Measurements from ENCODE around the gene CALCB.
"Not testable (repeated sequence)": the region's sequence is repeated elsewhere in the genome, so short reads cannot be mapped to it uniquely, and the experiment has no call there.

Gene CALCB

GRCh38 chr11:15073361-15074205 is at the start of gene CALCB:
Gene CALCB, plus strand, starts transcription at chr11:15073593. Its CDS starts 1,126 bp downstream, at chr11:15074719.
- DNase-seq: peak; percentile 77

DNA sequence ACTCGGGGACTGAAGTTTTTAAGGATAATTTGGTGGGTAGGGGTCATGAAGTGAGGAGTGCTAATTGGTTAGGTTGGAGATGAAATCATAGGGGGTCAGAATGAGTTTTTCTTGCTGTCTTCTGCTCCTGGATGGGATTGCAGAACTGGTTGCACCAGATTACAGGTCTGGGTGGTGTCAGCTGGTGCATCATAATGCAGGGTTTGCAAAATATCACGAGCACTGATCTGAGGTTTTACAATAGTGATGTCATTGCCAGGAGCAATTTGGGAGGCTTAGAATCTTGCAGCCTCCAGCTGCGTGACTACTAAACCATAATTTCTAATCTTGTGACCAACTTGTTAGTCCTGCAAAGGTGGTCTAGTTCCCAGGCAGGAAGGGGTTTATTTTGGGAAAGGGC is 46.4 kb upstream of the CALCB start:
- no peak for DNase-seq

GRCh38 chr11:15027956-15028355 is 45.4 kb upstream of the CALCB start:
- no peak for DNase-seq

GRCh38 chr11:15028379-15028778 is 45.0 kb upstream of the CALCB start:
- no peak for DNase-seq

- not testable (repeated sequence) for DNase-seq
These were observed 41.4 kb upstream of the CALCB start for GRCh38 chr11:15031945-15032344.

DNA sequence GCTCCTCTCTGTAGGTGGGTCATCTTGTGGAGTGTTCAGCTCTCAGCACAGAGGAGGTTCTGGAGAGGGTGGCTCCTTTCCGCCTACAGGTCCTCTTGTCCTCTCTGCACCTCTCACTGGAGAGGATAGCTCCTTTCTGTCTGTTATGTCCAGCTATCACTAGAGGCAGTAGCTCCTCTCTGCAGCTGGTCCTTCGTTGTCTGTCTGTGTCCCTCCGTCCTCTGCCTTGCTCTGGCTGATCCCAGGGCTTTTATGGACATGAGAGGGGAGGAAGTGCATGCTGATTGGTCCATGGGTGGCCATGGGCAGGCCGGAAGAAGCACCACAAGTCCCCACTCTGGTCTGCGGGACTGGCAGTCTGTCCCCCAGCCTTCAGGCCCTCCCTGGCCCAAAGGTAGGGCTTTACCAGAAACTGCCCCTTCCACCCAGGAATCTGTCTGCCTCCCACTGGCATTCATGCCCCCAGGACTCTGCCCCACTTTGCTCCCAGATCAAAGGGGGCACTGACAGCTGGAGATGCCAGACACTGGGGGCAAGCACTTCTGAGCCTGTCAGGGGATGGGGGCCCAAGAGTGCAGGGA is 38.6 kb upstream of the CALCB start:
- DNase-seq: no peak

GRCh38 chr11:15035283-15035682 is 38.1 kb upstream of the CALCB start:
- DNase-seq: no peak

GRCh38 chr11:15038963-15039362 is 34.4 kb upstream of the CALCB start:
- peak; percentile 3 for DNase-seq

DNA sequence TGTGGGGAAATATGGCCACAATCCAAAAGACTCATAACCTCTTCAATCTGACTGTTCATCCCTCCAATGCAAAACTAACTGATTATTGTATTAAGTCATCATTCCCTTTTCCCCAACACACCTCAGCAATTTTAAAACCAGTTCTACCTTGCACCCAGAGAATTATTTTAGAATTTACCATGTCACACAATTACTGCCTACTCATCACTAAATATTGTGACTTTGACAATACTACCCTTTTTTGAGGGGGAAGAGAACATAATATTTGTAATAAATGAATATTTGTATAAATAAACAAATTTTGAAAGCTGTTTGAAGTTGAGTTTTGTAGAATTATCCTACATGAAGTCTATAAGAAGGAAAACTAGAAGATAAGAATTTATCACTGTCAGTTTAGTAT is 28.2 kb upstream of the CALCB start:
- no peak for DNase-seq

DNA sequence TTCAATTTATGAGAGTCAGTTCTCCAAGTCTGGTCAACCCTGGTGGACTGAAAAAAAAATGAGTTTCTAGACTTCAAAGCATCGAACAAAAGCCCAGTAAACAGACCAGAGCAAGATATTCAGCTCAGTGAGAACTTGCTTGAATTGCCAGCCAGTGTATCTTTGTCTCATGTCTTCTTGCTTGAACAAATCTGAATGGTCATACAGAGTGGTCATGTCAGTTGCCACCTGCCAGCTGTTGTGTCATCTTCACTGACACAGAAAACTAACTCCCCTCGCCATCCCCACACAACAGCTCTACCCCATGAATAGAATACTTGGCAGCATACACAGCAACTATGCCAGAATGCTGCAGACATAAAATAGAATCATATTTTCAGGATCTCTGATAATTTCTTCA is 27.5 kb upstream of the CALCB start:
- DNase-seq: no peak

DNA sequence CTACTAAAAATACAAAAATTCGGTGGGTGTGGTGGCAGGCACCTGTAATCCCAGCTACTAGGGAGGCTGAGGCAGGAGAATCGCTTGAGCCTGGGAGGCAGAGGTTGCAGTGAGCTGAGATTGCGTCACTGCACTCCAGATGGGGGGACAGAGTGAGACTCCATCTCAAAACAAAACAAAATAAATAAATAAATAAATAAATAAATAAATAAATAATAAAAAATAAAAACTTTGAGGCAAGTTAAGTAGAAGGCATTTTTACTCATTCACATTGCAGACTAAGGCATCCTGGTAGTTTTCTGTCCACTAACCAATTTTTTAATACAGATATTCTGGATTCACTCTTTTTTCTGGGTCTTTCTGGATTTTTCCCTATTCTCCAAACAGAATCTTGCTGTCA is 26.7 kb upstream of the CALCB start:
- not testable (repeated sequence) for DNase-seq

DNA sequence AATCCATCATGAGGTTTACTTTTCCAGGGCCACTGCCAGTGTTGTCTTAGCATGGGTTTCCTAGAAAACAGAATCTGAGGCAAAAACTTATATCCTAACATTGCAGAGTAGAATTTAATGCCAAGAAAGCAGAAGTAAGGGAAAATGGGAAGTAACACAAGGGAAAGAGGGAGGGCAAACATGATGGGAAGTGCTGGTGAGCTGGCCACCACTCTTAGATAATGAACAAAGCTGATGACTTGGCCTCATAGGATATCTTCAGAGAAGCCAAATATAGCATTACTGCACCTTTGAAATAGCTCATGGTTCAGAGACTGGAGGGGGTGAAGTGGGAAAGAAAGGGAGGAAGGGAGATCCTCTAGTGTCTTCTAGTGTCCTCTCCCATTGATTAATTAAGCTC is 24.8 kb upstream of the CALCB start:
- no peak for DNase-seq

DNA sequence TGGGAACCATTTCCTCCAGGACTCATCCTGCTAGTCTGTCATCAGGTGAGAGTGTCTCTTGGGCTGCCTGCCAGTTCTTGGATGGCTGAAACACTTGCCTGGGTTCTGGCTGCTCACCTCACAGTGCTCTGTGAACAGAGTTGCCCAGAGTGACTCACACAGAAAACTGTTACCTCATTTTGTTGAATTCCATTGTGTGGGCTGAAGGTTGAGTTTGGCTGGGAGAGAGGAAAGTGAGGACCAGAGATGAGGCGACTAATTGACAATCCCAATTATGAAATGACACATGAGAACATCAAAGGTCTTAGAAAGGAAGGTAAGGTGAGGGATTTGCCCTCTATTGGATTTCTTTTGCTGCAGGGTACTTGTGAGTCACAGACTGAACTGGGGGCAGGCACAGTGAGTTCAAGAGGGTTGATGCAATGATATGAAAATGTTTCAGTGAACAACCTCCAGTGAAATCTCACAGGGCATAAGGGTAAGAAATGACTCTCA is 20.2 kb upstream of the CALCB start:
- peak; percentile 26 for DNase-seq

GRCh38 chr11:15055620-15056356 is 17.6 kb upstream of the CALCB start:
- DNase-seq: peak; percentile 30

GRCh38 chr11:15057329-15057728 is 16.1 kb upstream of the CALCB start:
- no peak for DNase-seq

GRCh38 chr11:15059132-15059915 is 14.1 kb upstream of the CALCB start:
- DNase-seq: no peak

GRCh38 chr11:15062599-15062998 is 10.8 kb upstream of the CALCB start:
- DNase-seq: no peak

DNA sequence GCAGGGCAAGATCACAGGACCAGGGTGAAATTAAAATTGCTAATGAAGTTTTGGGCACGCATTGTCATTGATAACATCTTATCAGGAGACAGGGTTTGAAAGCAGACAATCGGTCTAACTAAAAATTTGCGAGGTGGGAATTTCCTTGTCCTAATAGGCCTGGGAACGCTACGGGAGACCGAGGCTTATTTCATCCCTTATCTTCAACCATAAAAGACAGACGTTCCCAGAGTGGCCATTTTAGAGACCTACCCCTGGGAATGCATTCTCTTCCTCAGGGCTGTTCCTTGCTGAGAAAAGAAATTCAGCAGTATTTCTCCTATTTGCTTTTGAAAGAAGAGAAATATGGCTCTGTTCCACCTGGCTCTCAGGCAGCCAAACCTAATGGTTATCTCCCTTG is 3.6 kb upstream of the CALCB start:
- not testable (repeated sequence) for DNase-seq

- no peak for DNase-seq
These were observed 1.7 kb upstream of the CALCB start for GRCh38 chr11:15071556-15072255.

DNA sequence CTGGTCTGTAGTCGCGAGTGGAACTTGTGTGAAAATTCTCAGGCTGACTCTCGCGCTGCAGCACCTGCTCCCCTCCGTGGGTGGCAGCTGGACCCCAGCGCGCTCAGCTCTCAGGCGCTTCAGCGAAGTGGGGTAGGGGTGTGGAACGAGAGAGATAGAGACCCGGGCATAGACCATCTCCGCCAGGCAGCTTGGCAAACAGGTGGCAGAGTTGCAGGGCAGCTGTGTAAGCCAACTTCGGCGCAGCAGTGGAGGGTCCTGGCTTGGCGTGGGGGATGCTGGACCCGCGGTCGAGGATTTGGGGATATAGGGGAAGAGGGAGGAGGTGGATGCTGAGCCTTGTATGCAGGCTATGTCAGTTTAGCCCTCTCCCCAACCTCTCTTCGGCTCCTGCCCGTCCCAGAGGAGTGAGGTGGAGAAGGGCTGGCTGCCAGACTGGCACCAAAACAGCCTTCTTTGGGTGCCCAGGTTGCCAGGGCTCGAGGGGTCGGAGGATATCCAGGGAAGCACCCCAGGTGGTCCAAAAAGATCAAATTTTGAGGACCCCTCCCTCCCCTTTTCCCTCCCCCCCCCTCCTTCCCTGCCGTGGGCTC is 746 bp upstream of the CALCB start:
- DNase-seq: no peak

All from NCI-H1105 treated with DMSO at 0.1 percent for 48 hours (cell line).